ENCODE data around the gene MICA. TPM values are rescaled to one million over a fixed set of nuclear protein-coding genes. Genes with fewer than 3 reads are reported as not detected.

Gene MICA
- polyA plus RNA-seq, 1 of the 3 experiments (the other 2 are of a cell fraction), result 28.8 TPM

GRCh38 chr6:31399589-31400466, 3.6 kb upstream of the MICA start:
- H3K27me3 ChIP-seq (ENCODE audit: insufficient read depth), result no peaks in the 10 kb centered on the region
- CTCF ChIA-PET, result interaction anchor here (0.6 to 3.9 kb wide), 7 partner anchors 16 to 317 kb away, joined by 3 to 20 read pairs (median 4); no protein-coding TSS in a partner anchor
- 0 out of 2 replicates have a peak, but pooled peaks have one; percentile 7 for TF ChIP-seq TEAD4 (IDR thresholded peaks at IDR 0.05; ENCODE audit: borderline replicate concordance, insufficient read depth)
- peak; percentile 63; the same call in 1 of the 2 replicates for TF ChIP-seq POLR2AphosphoS5 (IDR thresholded peaks at IDR 0.05; ENCODE audit: low read depth, low read length)
- no peak; the same call in 1 of the 2 replicates for TF ChIP-seq MXI1 (IDR thresholded peaks at IDR 0.05; ENCODE audit: low read depth, low read length)
- no peak for TF ChIP-seq EZH2phosphoT487 (IDR thresholded peaks at IDR 0.05; ENCODE audit: borderline replicate concordance, low read depth)
- TF ChIP-seq REST (IDR thresholded peaks at IDR 0.05; ENCODE audit: low read depth, low read length), result no peak
- TF ChIP-seq NRF1 (IDR thresholded peaks at IDR 0.05; ENCODE audit: low read depth, low read length), result no peak
- TF ChIP-seq FOXM1 (IDR thresholded peaks at IDR 0.05; ENCODE audit: low read depth), result no peak
- no peak for TF ChIP-seq USF1 (IDR thresholded peaks at IDR 0.05; ENCODE audit: borderline replicate concordance, low read depth)
- TF ChIP-seq SIN3A (IDR thresholded peaks at IDR 0.05; ENCODE audit: borderline replicate concordance, low read depth, low read length), result no peak; the same call in 1 of the 2 replicates
- 0 out of 2 replicates have a peak, but pooled peaks have one; percentile 14 for TF ChIP-seq ZBTB33 (IDR thresholded peaks at IDR 0.05; ENCODE audit: borderline replicate concordance, low read depth)
- TF ChIP-seq CTCF (IDR thresholded peaks at IDR 0.05), result peak; percentile 94
- TF ChIP-seq FOSL2 (IDR thresholded peaks at IDR 0.05; ENCODE audit: borderline replicate concordance, low read depth), result no peak
- peak; percentile 62 for TF ChIP-seq RAD21 (IDR thresholded peaks at IDR 0.05; ENCODE audit: low read length)
- TF ChIP-seq TAF1 (IDR thresholded peaks at IDR 0.05; ENCODE audit: borderline replicate concordance, low read depth, low read length), result peak; percentile 70
- TF ChIP-seq JUND (IDR thresholded peaks at IDR 0.05), result no peak
- TF ChIP-seq GABPA (IDR thresholded peaks at IDR 0.05; ENCODE audit: low read depth), result peak; percentile 76
- TF ChIP-seq SMC3 (IDR thresholded peaks at IDR 0.05; ENCODE audit: low read depth, low read length), result peak; percentile 66
- TF ChIP-seq USF2 (IDR thresholded peaks at IDR 0.05; ENCODE audit: borderline replicate concordance, low read depth, low read length), result no peak
- TF ChIP-seq MAX (IDR thresholded peaks at IDR 0.05; ENCODE audit: low read depth), result peak; percentile 22; the same call in 1 of the 2 replicates
- TF ChIP-seq NFIC (IDR thresholded peaks at IDR 0.05; ENCODE audit: borderline replicate concordance), result no peak
- TF ChIP-seq RFX5 (IDR thresholded peaks at IDR 0.05; ENCODE audit: low read length), result no peak; the same call in 1 of the 2 replicates
- TF ChIP-seq YY1 (IDR thresholded peaks at IDR 0.05; ENCODE audit: low read depth), result no peak

More at GRCh38 chr6:31399589-31400466, 3.6 kb upstream of the MICA start:
- peaks cover 28% of the 10 kb centered on the region for H3F3A ChIP-seq (replicated peaks; ENCODE audit: insufficient read depth)
- peak overlapping the region; percentile 90 for H3K9ac ChIP-seq
- no peaks in the 10 kb centered on the region; a peak in 1 of 4 replicates for H3K4me1 ChIP-seq (ENCODE audit: control insufficient read depth in 1 of 2, insufficient read depth in 2 of 2, low read depth in 1 of 2, low read length in 1 of 2)
- peak overlapping the region; percentile 97 for H3K4me2 ChIP-seq
- H4K20me1 ChIP-seq (ENCODE audit: insufficient read depth), result peaks cover 24% of the 10 kb centered on the region
- peak overlapping the region; percentile 64 to 91; a peak in 3 of 4 replicates for H3K27ac ChIP-seq (ENCODE audit: low read depth in 2 of 2, low read length in 1 of 2)
- DNase-seq, result peak; percentile 68
- H3K9me2 ChIP-seq, result no peaks in the 10 kb centered on the region
- peak overlapping the region; percentile 54 to 90 for H3K4me3 ChIP-seq (ENCODE audit: low read depth in 2 of 2, low read length in 1 of 2)
- no peaks in the 10 kb centered on the region for H3K36me3 ChIP-seq (replicated peaks in 1 of 2; ENCODE audit: control insufficient read depth in 1 of 2, insufficient read depth in 2 of 2, low read length in 1 of 2)
- under 1% methylated on average over 42 of the region's 57 CpGs for WGBS (ENCODE audit: low lambda C conversion rate)
- POLR2A ChIA-PET, result no interaction called here
- peak overlapping the region; percentile 91 for H2AFZ ChIP-seq (ENCODE audit: low read depth)
- H3K79me2 ChIP-seq (ENCODE audit: insufficient read depth), result peaks cover 41% of the 10 kb centered on the region
- H3K9me3 ChIP-seq, result no peaks in the 10 kb centered on the region
